Measurements from ENCODE around the gene SHB.

SHB gene

GRCh38 chr9:37979844-37980243 lies 89.2 kb downstream of the SHB start:
- no peak overlapping the region for H3K9ac ChIP-seq
- no peaks in the 10 kb centered on the region for H3K27me3 ChIP-seq
- no peak for TF ChIP-seq Cebpa-rat (IDR thresholded peaks at IDR 0.05)
- no peaks in the 10 kb centered on the region for H3K9me3 ChIP-seq (replicated peaks in 1 of 11)
- H4K20me1 ChIP-seq = peaks cover 0 to 16% (median 0%) of the 10 kb centered on the region in 11 experiments; a peak in 5 of 22 replicates
- no peak overlapping the region for H3K4me3 ChIP-seq
- H3K4me1 ChIP-seq = 0 out of 20 replicates have a peak, but pooled peaks cover 0 to 5% (median 0%) of the 10 kb centered on the region in 10 experiments
- no peak overlapping the region for H3K4me2 ChIP-seq
- no peaks in the 10 kb centered on the region for H3K36me3 ChIP-seq
- no peak overlapping the region for H3K27ac ChIP-seq

GRCh38 chr9:37978983-37979382 lies 90.0 kb downstream of the SHB start:
- H3K36me3 ChIP-seq = peaks cover 0 to 4% (median 0%) of the 10 kb centered on the region in 11 experiments; a peak in 1 of 22 replicates
- no peaks in the 10 kb centered on the region for H3K27me3 ChIP-seq
- H3K9ac ChIP-seq = no peak overlapping the region
- no peak overlapping the region for H3K27ac ChIP-seq
- H4K20me1 ChIP-seq = peaks cover 0 to 9% (median 0%) of the 10 kb centered on the region in 11 experiments; a peak in 5 of 22 replicates
- H3K4me1 ChIP-seq = 0 out of 20 replicates have a peak, but pooled peaks cover 0 to 5% (median 0%) of the 10 kb centered on the region in 10 experiments
- H3K4me3 ChIP-seq = no peak overlapping the region
- H3K9me3 ChIP-seq (replicated peaks in 1 of 11) = no peaks in the 10 kb centered on the region
- TF ChIP-seq Cebpa-rat (IDR thresholded peaks at IDR 0.05) = no peak
- no peak overlapping the region for H3K4me2 ChIP-seq

- no peak for TF ChIP-seq Cebpa-rat (IDR thresholded peaks at IDR 0.05)
- Histone ChIP-seq H3K9me3 (replicated peaks in 1 of 11) (no peaks in the 10 kb centered on the region), H3K4me3 (no peak overlapping the region), H3K36me3 (peaks cover 0 to 9% (median 0%) of the 10 kb centered on the region in 11 experiments; a peak in 2 of 22 replicates), H3K27me3 (no peaks in the 10 kb centered on the region), H3K4me2 (no peak overlapping the region), H4K20me1 (peaks cover 0 to 4% (median 0%) of the 10 kb centered on the region in 11 experiments; a peak in 4 of 22 replicates), H3K9ac (no peak overlapping the region), H3K4me1 (0 out of 20 replicates have a peak, but pooled peaks cover 0 to 5% (median 0%) of the 10 kb centered on the region in 10 experiments), H3K27ac (no peak overlapping the region)
Observed at GRCh38 chr9:37978481-37978864, 90.6 kb downstream of the SHB start.

- no peak for TF ChIP-seq Cebpa-rat (IDR thresholded peaks at IDR 0.05)
- Histone ChIP-seq H3K9me3 (replicated peaks in 1 of 11) (no peaks in the 10 kb centered on the region), H3K4me3 (no peak overlapping the region), H3K36me3 (peaks cover 0 to 12% (median 0%) of the 10 kb centered on the region in 11 experiments; a peak in 2 of 22 replicates), H4K20me1 (no peaks in the 10 kb centered on the region; a peak in 2 of 22 replicates), H3K27ac (no peak overlapping the region), H3K9ac (no peak overlapping the region), H3K4me2 (no peak overlapping the region), H3K27me3 (no peaks in the 10 kb centered on the region), H3K4me1 (0 out of 20 replicates have a peak, but pooled peaks cover 0 to 5% (median 0%) of the 10 kb centered on the region in 10 experiments)
Observed at GRCh38 chr9:37977851-37978480, 91.1 kb downstream of the SHB start.

GRCh38 chr9:37976714-37977477 lies 92.1 kb downstream of the SHB start:
- H3K27me3 ChIP-seq = no peaks in the 10 kb centered on the region
- 0 out of 20 replicates have a peak, but pooled peaks cover 0 to 5% (median 0%) of the 10 kb centered on the region in 10 experiments for H3K4me1 ChIP-seq
- peaks cover 0 to 12% (median 0%) of the 10 kb centered on the region in 11 experiments; a peak in 2 of 22 replicates for H3K36me3 ChIP-seq
- H3K27ac ChIP-seq = no peak overlapping the region
- H4K20me1 ChIP-seq = peaks cover 0 to 5% (median 0%) of the 10 kb centered on the region in 11 experiments; a peak in 2 of 22 replicates
- H3K9ac ChIP-seq = no peak overlapping the region
- TF ChIP-seq Cebpa-rat (IDR thresholded peaks at IDR 0.05) = no peak
- H3K4me3 ChIP-seq = no peak overlapping the region
- no peaks in the 10 kb centered on the region for H3K9me3 ChIP-seq (replicated peaks in 1 of 11)
- no peak overlapping the region for H3K4me2 ChIP-seq

- no peak overlapping the region for H3K4me2 ChIP-seq
- 0 out of 20 replicates have a peak, but pooled peaks cover 0 to 5% (median 0%) of the 10 kb centered on the region in 10 experiments for H3K4me1 ChIP-seq
- H3K4me3 ChIP-seq = no peak overlapping the region
- no peak overlapping the region for H3K27ac ChIP-seq
- no peaks in the 10 kb centered on the region for H3K27me3 ChIP-seq
- peaks cover 0 to 5% (median 0%) of the 10 kb centered on the region in 11 experiments; a peak in 2 of 22 replicates for H4K20me1 ChIP-seq
- peaks cover 0 to 12% (median 0%) of the 10 kb centered on the region in 11 experiments; a peak in 2 of 22 replicates for H3K36me3 ChIP-seq
- no peak for TF ChIP-seq Cebpa-rat (IDR thresholded peaks at IDR 0.05)
- no peak overlapping the region for H3K9ac ChIP-seq
- H3K9me3 ChIP-seq (replicated peaks in 1 of 11) = no peaks in the 10 kb centered on the region
Observed at GRCh38 chr9:37975639-37976038, 93.4 kb downstream of the SHB start.

GRCh38 chr9:37974506-37975173 lies 94.4 kb downstream of the SHB start:
- no peak for TF ChIP-seq Cebpa-rat (IDR thresholded peaks at IDR 0.05)
- Histone ChIP-seq H3K27ac (no peak overlapping the region), H3K4me1 (peaks cover 0 to 7% (median 0%) of the 10 kb centered on the region in 10 experiments; a peak in 4 of 20 replicates), H3K4me3 (no peak overlapping the region), H3K4me2 (no peak overlapping the region), H3K9me3 (replicated peaks in 1 of 11) (no peaks in the 10 kb centered on the region), H4K20me1 (peaks cover 0 to 5% (median 0%) of the 10 kb centered on the region in 11 experiments; a peak in 2 of 22 replicates), H3K36me3 (peaks cover 0 to 12% (median 0%) of the 10 kb centered on the region in 11 experiments; a peak in 2 of 22 replicates), H3K27me3 (no peaks in the 10 kb centered on the region), H3K9ac (no peak overlapping the region)

GRCh38 chr9:37972351-37972848 lies 96.6 kb downstream of the SHB start:
- no peak overlapping the region for H3K4me2 ChIP-seq
- no peak overlapping the region for H3K4me3 ChIP-seq
- H3K9me3 ChIP-seq (replicated peaks in 1 of 11) = no peaks in the 10 kb centered on the region
- no peak overlapping the region for H3K27ac ChIP-seq
- peaks cover 0 to 19% (median 7%) of the 10 kb centered on the region in 10 experiments; a peak in 13 of 20 replicates for H3K4me1 ChIP-seq
- TF ChIP-seq Cebpa-rat (IDR thresholded peaks at IDR 0.05) = no peak
- no peak overlapping the region for H3K9ac ChIP-seq
- H3K36me3 ChIP-seq = peaks cover 0 to 12% (median 0%) of the 10 kb centered on the region in 11 experiments; a peak in 2 of 22 replicates
- H4K20me1 ChIP-seq = peaks cover 0 to 11% (median 0%) of the 10 kb centered on the region in 11 experiments; a peak in 1 of 22 replicates
- H3K27me3 ChIP-seq = no peaks in the 10 kb centered on the region
